Activated CD4-positive, alpha-beta T cell treated with anti-CD3 and anti-CD28 coated beads for 36 hours (primary cell): Measurements from ENCODE around the gene SRD5A1. TPM values are rescaled to one million over a fixed set of nuclear protein-coding genes. Genes with fewer than 3 reads are reported as not detected.

ENCODE experiments used
- ATAC-seq: fragments of 200-7000 bp; cut with Tn5 transposase; one replicate; pipeline ENCODE4 v1.10.0; 2021; ENCODE audit warnings: mild to moderate bottlenecking, moderate library complexity
- CTCF ChIA-PET: fragments of 350-600 bp; sonication (Branson Sonifier 250); formaldehyde crosslinking; loops from one replicate; lab custom pipeline; 2021; ENCODE audit warnings: antibody characterized with exemption; lab: Charles Lee
- POLR2A ChIA-PET: fragments of 350-600 bp; sonication (Branson Sonifier 250); formaldehyde crosslinking; loops from one replicate; lab custom pipeline; 2021; ENCODE audit warnings: antibody characterized with exemption, inconsistent platforms; lab: Charles Lee
- DNase-seq: peaks from one replicate; pipeline ENCODE4 v3.0.0-alpha.2; 2020
- H3K27ac Mint-ChIP-seq: one replicate; pipeline ENCODE4 v1.8.0; 2021; ENCODE audit warnings: mixed read lengths
- H3K27me3 Mint-ChIP-seq: one replicate; pipeline ENCODE4 v1.8.0; 2021; ENCODE audit warnings: mixed read lengths
- H3K36me3 Mint-ChIP-seq: one replicate; pipeline ENCODE4 v1.8.0; 2021; ENCODE audit warnings: low read depth, mixed read lengths
- H3K4me1 Mint-ChIP-seq: one replicate; pipeline ENCODE4 v1.8.0; 2021; ENCODE audit warnings: mixed read lengths
- H3K4me3 Mint-ChIP-seq: one replicate; pipeline ENCODE4 v1.8.0; 2021; ENCODE audit warnings: mild to moderate bottlenecking, moderate library complexity, mixed read lengths
- H3K9me3 Mint-ChIP-seq: one replicate; pipeline ENCODE4 v1.8.0; 2021; ENCODE audit warnings: low read depth, mixed read lengths
- intact Hi-C, 2 experiments: fragments of 100-400 bp; cut with DNase I in 1 of 2; cut with micrococcal nuclease in 1 of 2; formaldehyde crosslinking; loops; one replicate each; pipeline versions ENCODE4 v1.14.2 to v1.15.1; 2022 to 2024; cut with DNase I, micrococcal nuclease
- total RNA-seq, 2 experiments: library from RNA; stranded (reverse); gene quantifications; one replicate each; pipeline ENCODE4 v1.2.3, GENCODE V29; 2021

Gene SRD5A1
- total RNA-seq, 2 experiments from 2014 or later: 7.6 to 11.1 TPM

GRCh38 chr5:6704361-6704851 is 71.2 kb downstream of the SRD5A1 start:
- H3K36me3 Mint-ChIP-seq: no peaks in the 10 kb centered on the region
- H3K27ac Mint-ChIP-seq: no peak overlapping the region
- H3K27me3 Mint-ChIP-seq: peaks cover 11% of the 10 kb centered on the region

DNA sequence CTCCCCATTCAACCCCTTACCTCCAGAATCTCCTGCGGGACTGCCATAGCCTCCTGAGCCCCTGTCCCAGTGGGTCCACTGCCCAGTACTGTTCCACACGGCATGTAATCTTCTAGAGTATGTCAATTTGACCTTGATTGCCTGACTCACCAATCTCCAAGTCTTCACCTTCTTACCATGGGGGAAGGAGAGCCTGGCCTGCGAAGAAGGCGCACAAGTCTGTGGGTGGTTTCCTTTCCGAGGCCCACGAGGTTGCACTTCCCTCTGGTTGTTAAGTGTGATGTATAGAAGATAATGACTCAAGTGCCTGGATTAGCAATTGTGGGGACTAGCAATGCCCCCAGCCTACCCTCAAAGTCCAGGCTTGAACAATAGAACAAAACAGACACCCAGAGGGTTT is 71.8 kb downstream of the SRD5A1 start:
- H3K36me3 Mint-ChIP-seq: no peaks in the 10 kb centered on the region
- H3K27me3 Mint-ChIP-seq: peaks cover 7% of the 10 kb centered on the region
- peak; percentile 49 for DNase-seq
- no peak overlapping the region for H3K27ac Mint-ChIP-seq
- CTCF ChIA-PET: no interaction called here
- peak; percentile 70 for ATAC-seq
- peaks cover 9% of the 10 kb centered on the region for H3K4me1 Mint-ChIP-seq
- intact Hi-C loops: no loop called here
- H3K4me3 Mint-ChIP-seq: no peak overlapping the region
- no peaks in the 10 kb centered on the region for H3K9me3 Mint-ChIP-seq
- POLR2A ChIA-PET: no interaction called here

More at GRCh38 chr5:6704361-6704851, 71.2 kb downstream of the SRD5A1 start:
- intact Hi-C loops: no loop called here
- CTCF ChIA-PET: no interaction called here
- Mint-ChIP-seq H3K4me3 (no peak overlapping the region), H3K9me3 (no peaks in the 10 kb centered on the region), H3K4me1 (peaks cover 9% of the 10 kb centered on the region)
- ATAC-seq (no peak), DNase-seq (no peak)
- POLR2A ChIA-PET: no interaction called here

DNA sequence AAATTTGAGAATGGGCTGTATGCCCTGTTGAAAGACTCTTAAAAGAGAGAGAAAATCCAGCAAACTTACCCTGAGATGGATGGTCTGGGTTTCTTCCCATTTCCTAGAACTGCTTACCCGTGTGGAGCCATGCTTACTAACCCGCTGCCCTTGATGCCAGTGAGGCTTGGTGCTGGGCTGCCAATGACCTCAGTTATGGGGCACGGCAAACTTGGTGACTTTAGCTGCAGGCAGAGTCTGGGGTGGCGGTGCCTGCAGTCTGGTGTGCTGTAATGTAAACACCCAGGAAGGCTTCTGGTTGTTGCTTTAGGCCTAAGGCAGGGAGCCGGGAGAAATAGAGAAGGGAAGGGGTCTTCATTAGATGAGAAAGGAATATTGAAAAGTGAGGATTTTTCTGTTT is 72.7 kb downstream of the SRD5A1 start:
- ATAC-seq: no peak
- Mint-ChIP-seq H3K9me3 (no peaks in the 10 kb centered on the region), H3K27ac (no peak overlapping the region), H3K36me3 (no peaks in the 10 kb centered on the region), H3K4me1 (peaks cover 9% of the 10 kb centered on the region), H3K4me3 (no peak overlapping the region), H3K27me3 (peaks cover 1% of the 10 kb centered on the region)
- intact Hi-C loops: no loop called here
- ChIA-PET CTCF (interaction anchor here (1.1 kb wide), 1 partner anchor 27 kb away, joined by 3 read pairs; no protein-coding TSS in a partner anchor), POLR2A (no interaction called here)
- DNase-seq: no peak

- Mint-ChIP-seq H3K9me3 (no peaks in the 10 kb centered on the region), H3K27ac (no peak overlapping the region), H3K4me1 (peaks cover 17% of the 10 kb centered on the region), H3K4me3 (no peak overlapping the region), H3K27me3 (no peaks in the 10 kb centered on the region), H3K36me3 (no peaks in the 10 kb centered on the region)
- intact Hi-C loops: no loop called here
- DNase-seq (no peak), ATAC-seq (no peak)
- ChIA-PET CTCF (interaction anchor here (0.5 kb wide), 1 partner anchor 8 kb away, joined by 3 read pairs; no protein-coding TSS in a partner anchor), POLR2A (no interaction called here)
These were observed 74.6 kb downstream of the SRD5A1 start for GRCh38 chr5:6707852-6708251.

DNA sequence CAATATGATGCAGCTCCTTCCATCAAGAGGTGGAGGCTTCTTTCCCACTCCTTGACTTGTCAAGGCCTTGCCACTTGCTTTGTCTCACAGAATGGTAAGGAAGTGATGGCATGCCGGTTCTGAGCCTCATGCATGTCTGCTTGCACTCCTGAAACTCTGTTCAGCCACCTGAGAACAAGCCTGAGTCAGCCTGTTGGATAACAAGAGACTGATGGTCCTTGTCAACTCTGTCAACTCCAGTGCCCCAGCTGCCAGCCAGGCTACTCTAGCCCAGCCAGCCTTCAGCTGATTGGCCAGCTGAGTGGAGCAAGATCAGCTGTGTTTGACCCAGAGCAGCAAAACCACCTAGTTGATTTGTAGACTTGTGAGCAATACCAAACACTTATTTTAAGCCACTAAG is 75.6 kb downstream of the SRD5A1 start:
- intact Hi-C loops: no loop called here
- CTCF ChIA-PET: no interaction called here
- Mint-ChIP-seq H3K27me3 (no peaks in the 10 kb centered on the region), H3K27ac (peak overlapping the region; percentile 12), H3K9me3 (no peaks in the 10 kb centered on the region), H3K4me3 (no peak overlapping the region), H3K4me1 (peaks cover 17% of the 10 kb centered on the region), H3K36me3 (no peaks in the 10 kb centered on the region)
- ATAC-seq (no peak), DNase-seq (no peak)
- POLR2A ChIA-PET: interaction anchor here (0.5 kb wide), 1 partner anchor 15 kb away, joined by 3 read pairs; no protein-coding TSS in a partner anchor

DNA sequence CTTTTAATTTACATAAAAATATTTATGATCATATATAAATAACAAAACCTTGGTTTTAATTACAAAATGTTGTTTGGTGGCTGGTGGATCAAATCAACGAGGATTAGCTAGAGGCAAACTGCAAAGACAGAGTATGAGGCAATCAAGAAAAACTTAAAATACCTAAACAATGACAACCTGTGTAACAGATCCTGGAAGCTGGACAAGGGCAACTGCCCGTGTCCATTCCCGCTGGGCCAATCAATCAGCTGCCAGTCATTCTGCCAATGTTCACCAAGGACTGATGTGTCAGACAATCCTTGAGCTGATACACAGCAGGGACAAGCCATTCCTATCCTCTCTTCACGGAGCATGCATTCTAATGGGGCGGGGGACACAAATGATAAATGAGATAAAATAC is 76.8 kb downstream of the SRD5A1 start:
- peaks cover 3% of the 10 kb centered on the region for H3K36me3 Mint-ChIP-seq
- no peak for ATAC-seq

DNA sequence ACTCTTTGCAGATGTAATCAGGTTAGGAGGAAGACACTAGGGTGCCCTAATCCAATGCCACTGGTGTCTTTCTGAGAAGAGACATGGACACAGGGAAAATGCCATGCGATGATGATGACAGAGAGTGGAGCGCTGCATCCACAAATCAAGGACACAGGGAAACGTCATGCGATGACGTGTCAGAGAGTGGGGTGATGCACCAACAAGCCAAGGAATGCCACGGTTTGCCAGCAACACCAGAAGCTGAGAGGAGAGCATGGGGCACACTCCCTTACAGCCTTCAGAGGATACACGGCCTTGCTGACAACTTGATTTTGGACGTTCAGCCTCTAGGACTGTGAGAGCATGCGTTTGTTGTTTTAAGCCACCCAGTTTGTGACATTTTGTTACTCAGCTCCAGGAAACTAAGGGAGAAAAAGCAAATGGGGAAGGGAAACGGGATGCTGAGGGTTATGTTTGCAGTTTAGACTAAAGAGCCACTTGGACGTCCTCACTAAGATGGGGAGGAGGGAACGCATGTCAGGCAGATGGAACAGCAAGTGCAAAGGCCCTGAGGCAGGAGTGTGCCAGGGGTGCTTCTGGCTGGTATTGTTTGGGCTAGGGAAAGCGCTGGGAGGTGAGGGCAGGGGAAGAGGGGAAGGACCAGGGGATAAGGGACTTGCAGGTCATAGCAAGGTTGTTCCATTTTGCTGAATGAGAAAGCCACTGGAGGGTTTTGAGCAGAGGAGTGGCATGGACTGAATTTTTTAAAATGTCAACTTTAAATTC is 77.5 kb downstream of the SRD5A1 start:
- ChIA-PET POLR2A (no interaction called here), CTCF (interaction anchor here (0.6 to 0.7 kb wide), 3 partner anchors 8 to 57 kb away, joined by 3 to 6 read pairs (median 4); no protein-coding TSS in a partner anchor)
- Mint-ChIP-seq H3K36me3 (peaks cover 9% of the 10 kb centered on the region), H3K4me1 (peaks cover 11% of the 10 kb centered on the region), H3K27ac (no peak overlapping the region), H3K4me3 (no peak overlapping the region), H3K9me3 (no peaks in the 10 kb centered on the region), H3K27me3 (no peaks in the 10 kb centered on the region)
- ATAC-seq (no peak), DNase-seq (no peak)
- intact Hi-C loops: loop anchor here (5.0 to 10.0 kb wide), 4 partner anchors 1154 to 1744 kb away; partner anchors contain the start of genes FASTKD3 (in 2 of the 2), MTRR (in 2 of the 2) and ICE1 (in 1 of the 2)

More for the DNA sequence above, 76.8 kb downstream of the SRD5A1 start:
- CTCF ChIA-PET: interaction anchor here (0.6 kb wide), 1 partner anchor 57 kb away, joined by 6 read pairs; no protein-coding TSS in a partner anchor
- Mint-ChIP-seq H3K27ac (no peak overlapping the region), H3K27me3 (no peaks in the 10 kb centered on the region), H3K9me3 (no peaks in the 10 kb centered on the region), H3K4me3 (no peak overlapping the region), H3K4me1 (peaks cover 15% of the 10 kb centered on the region)
- POLR2A ChIA-PET: no interaction called here
- no peak for DNase-seq
- intact Hi-C loops: loop anchor here (5.0 to 10.0 kb wide), 4 partner anchors 1155 to 1745 kb away; partner anchors contain the start of genes FASTKD3 (in 2 of the 2), MTRR (in 2 of the 2) and ICE1 (in 1 of the 2)

DNA sequence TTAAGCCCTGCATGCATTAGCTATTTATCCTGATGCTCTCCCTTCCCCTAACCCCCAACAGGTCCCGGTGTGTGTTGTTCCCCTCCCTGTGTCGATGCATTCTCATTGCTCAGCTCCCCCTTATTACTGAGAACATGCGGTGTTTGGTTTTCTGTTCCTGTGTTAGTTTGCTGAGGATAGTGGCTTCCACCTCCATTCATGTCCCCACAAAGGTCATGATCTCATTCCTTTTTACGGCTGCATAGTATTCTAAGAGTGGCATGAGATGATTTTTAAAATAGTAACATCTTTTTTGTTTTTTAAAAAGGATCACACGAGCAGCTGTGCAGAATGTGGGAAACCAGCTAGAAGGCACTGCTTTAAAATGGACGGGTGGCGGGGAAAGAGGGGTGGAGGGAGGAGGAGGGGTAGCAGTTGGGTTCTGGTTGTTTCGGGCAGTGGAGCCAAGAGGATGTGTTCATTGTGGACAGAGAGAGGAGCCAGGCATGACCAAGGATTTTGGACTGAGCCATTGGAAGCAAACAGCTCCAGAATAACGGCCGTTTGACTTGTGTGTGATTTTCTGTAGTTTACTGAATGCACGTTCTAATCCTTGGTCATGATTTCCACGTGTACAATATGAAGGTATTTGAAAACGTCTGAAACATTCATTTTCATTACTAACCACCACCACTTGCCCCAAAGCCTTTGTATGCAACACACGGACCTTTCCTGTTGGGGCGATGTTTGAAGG is 78.3 kb downstream of the SRD5A1 start:
- H3K4me3 Mint-ChIP-seq: peak overlapping the region; percentile 78
- H3K9me3 Mint-ChIP-seq: no peaks in the 10 kb centered on the region
- ATAC-seq: no peak
- H3K27me3 Mint-ChIP-seq: no peaks in the 10 kb centered on the region
- CTCF ChIA-PET: interaction anchor here (0.6 to 1.1 kb wide), 4 partner anchors 9 to 79 kb away, joined by 3 to 4 read pairs (median 3); partner anchors contain the start of gene NSUN2
- POLR2A ChIA-PET: no interaction called here
- peak overlapping the region; percentile 95 for H3K27ac Mint-ChIP-seq
- H3K36me3 Mint-ChIP-seq: peaks cover 17% of the 10 kb centered on the region
- peaks cover 18% of the 10 kb centered on the region for H3K4me1 Mint-ChIP-seq
- DNase-seq: no peak
- intact Hi-C loops: loop anchor here (2.0 to 10.0 kb wide), 5 partner anchors 1153 to 1743 kb away; partner anchors contain the start of genes FASTKD3 (in 2 of the 2), MTRR (in 2 of the 2) and ICE1 (in 1 of the 2)

GRCh38 chr5:6712142-6712576 is 78.9 kb downstream of the SRD5A1 start:
- POLR2A ChIA-PET: no interaction called here
- ATAC-seq (peak; percentile 11), DNase-seq (peak; percentile 72)
- Mint-ChIP-seq H3K4me1 (peaks cover 24% of the 10 kb centered on the region), H3K36me3 (peaks cover 20% of the 10 kb centered on the region), H3K9me3 (no peaks in the 10 kb centered on the region), H3K27me3 (no peaks in the 10 kb centered on the region), H3K4me3 (peak overlapping the region; percentile 78), H3K27ac (peak overlapping the region; percentile 95)
- CTCF ChIA-PET: interaction anchor here (0.8 to 1.1 kb wide), 2 partner anchors 16 to 80 kb away, joined by 3 read pairs; partner anchors contain the start of gene NSUN2
- intact Hi-C loops: loop anchor here (2.0 to 10.0 kb wide), 5 partner anchors 1153 to 1743 kb away; partner anchors contain the start of genes FASTKD3 (in 2 of the 2), MTRR (in 2 of the 2) and ICE1 (in 1 of the 2)

GRCh38 chr5:6712577-6713273 is 79.5 kb downstream of the SRD5A1 start:
- Mint-ChIP-seq H3K27ac (peak overlapping the region; percentile 95), H3K36me3 (peaks cover 20% of the 10 kb centered on the region), H3K4me3 (peak overlapping the region; percentile 78), H3K27me3 (no peaks in the 10 kb centered on the region), H3K9me3 (no peaks in the 10 kb centered on the region), H3K4me1 (peaks cover 30% of the 10 kb centered on the region)
- DNase-seq (peak; percentile 98), ATAC-seq (peak; percentile 84)
- ChIA-PET CTCF (interaction anchor here (0.6 to 1.1 kb wide), 2 partner anchors 39 to 80 kb away, joined by 3 read pairs; partner anchors contain the start of gene NSUN2), POLR2A (interaction anchor here (0.6 to 1.0 kb wide), 2 partner anchors 17 to 80 kb away, joined by 3 to 4 read pairs; partner anchors contain the start of gene SRD5A1)
- intact Hi-C loops: loop anchor here (1.0 to 10.0 kb wide), 10 partner anchors 25 to 1742 kb away; partner anchors contain the start of genes FASTKD3 (in 2 of the 2), ICE1 (in 2 of the 2), MED10 (in 2 of the 2) and MTRR (in 2 of the 2)
